Measurements from ENCODE around the gene GALM.

DNA sequence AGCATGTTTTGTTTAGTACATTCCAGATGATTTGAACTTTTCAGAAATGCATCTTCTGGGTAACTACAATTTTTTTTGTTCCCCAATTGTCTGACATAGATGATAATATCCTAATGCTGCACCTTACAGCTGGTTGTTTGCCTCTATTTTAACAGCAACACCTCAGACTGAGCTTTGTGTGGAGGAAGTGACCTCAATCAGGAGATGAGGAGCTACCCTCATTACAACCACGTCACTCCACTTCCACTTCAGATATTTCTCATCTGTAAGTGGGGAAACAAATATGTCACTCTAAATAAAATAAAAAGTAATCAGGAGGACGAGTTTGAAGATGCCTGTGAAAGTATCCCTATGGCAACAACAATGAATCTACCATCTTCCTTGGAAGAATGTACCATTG lies 97.3 kb downstream of the GALM start:
- TF ChIP-seq POLR2A (IDR thresholded peaks at IDR 0.05; ENCODE audit: low read length) = no peak
- TF ChIP-seq GATA1 (IDR thresholded peaks at IDR 0.05; ENCODE audit: low read depth, low read length) = no peak
